GM11168 (cell line): ENCODE results near the gene CACNG7.

ENCODE experiments used
- in situ Hi-C: fragments of 300-500 bp; cut with MboI; formaldehyde crosslinking; loops from one replicate; pipeline ENCODE4 v1.12.0; 2022; ENCODE audit warnings: low sequenced_read_pairs; ENCODE audit not compliant: unreplicated experiment

CACNG7 gene

GRCh38 chr19:53877361-53877766 is 31.7 kb upstream of the CACNG7 start:
- in situ Hi-C loops, result no loop called here

DNA sequence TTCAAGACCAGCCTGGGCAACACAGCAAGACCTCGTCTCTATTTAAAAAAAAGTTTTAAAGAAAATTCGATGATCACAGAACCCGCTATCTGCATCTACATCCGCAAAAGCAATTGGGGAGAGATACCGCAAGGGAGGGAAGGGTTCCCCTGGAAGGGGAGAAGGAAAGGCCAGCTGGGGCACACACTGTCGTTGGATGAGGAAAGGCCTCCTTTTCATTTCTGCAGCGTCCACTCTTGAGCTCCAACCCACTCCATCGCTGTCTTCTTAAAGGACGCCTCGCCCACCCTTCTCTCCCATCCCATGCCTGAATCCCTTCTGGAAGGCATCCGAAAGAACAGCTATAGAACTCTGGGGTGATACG is 30.3 kb upstream of the CACNG7 start:
- in situ Hi-C loops, result no loop called here

DNA sequence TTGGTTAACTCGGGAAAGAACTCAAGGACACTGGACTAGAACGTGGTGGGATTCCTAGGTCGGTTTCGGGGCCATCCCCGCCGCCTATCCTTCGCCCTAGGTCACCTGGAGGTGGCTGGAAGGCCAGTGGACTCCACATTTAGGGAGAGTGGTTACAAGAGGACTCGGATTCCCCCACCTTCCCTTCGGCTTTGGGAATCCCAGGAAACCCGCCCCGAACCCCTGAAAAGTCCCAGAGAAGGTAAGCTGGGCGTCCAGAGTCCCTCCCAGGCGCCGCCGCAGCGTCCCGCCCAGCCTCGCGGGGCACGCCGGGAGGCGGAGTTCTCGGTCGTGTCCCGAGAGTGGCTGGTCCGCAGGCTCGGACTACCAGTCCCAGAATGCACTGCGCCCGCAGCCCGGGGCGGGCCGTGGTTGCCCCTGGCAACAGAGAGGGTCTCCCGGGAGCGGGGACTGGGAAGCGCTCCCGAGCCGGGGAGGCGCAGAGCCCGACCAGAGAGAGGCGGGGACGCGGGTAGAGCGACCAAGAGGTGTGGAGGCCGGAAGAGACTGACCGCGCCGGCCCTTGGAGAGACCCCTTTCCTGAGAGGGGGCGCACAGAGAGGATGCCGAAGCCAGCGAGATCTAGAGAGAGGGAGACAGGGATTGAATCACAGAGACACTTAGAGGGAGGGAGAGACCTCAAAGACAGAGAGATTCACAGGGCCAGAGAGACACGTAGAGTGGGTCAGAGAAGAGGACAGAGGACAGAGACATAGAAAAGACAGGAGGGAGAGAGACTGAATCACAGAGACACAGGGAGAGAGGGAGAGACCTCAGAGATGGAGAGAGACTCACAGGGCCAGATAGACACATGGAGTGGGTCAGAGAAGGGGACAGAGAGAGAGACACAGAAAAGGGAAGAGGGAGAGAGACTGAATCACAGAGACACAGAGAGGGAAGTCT is 29.7 kb upstream of the CACNG7 start:
- in situ Hi-C loops, result no loop called here

DNA sequence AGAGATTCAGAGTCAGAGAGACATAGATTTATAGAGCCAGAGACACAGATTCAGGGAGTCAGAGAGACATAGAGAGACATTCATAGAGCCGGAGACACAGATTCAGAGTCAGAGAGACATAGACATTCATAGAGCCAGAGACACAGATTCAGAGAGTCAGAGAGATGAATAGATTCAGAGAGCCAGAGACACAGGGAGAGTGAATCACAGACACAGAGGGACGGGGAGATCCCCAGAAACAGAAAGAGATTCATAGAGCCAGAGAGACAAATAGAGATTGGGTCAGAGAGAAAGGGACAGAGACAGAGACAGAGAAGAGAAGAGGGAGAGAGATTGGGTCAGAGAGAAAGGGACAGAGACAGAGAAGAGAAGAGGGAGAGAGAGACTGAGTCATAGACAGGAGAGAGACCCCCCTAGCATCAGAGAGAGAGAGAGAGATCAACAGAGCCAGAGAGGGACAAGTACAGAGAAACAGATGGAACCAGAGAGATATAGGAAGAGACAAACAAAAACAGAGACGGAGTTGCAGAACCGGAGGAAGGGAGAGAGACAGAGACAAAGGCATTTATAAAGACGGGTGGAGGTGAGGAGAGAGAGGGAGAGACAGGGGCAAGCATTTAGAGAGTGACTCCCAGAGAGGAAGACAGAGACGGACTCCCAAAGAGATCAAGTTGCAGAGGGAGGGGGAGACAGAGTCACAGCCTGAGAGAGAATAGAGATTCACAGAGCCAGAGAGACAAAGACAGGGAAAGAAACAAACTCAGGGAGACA is 28.2 kb upstream of the CACNG7 start:
- in situ Hi-C loops, result no loop called here

GRCh38 chr19:53881482-53882390 is 27.3 kb upstream of the CACNG7 start, which contains the start of gene PRKCG:
PRKCG (plus strand) TSS chr19:53882197; CDS start chr19:53882495, 298 bp downstream.
- in situ Hi-C loops, result no loop called here

GRCh38 chr19:53882391-53883050 is 26.6 kb upstream of the CACNG7 start:
- in situ Hi-C loops, result no loop called here

- in situ Hi-C loops, result no loop called here
Observed at GRCh38 chr19:53883231-53883661, 25.8 kb upstream of the CACNG7 start.

- in situ Hi-C loops, result no loop called here
Observed at GRCh38 chr19:53883741-53884140, 25.3 kb upstream of the CACNG7 start.

DNA sequence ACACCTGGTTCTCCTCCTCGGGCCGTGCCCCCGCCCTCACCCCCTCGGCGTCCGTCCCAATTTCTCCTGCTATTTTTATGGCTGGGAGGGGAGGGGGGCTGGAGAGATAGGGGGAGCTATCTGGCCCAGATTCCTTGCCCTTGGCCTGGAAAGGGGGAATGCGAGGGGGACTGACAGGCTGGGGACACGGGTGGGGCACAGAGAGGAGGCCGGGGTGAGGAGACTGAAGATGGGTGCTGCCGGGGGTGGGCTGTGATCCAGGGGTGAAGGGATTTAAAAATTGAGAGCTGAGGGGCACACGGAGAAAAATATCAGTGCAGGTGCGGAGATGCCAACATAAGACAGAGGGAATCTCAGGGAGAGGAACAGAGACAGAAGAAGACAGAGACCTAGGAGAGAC is 24.8 kb upstream of the CACNG7 start:
- in situ Hi-C loops, result no loop called here

DNA sequence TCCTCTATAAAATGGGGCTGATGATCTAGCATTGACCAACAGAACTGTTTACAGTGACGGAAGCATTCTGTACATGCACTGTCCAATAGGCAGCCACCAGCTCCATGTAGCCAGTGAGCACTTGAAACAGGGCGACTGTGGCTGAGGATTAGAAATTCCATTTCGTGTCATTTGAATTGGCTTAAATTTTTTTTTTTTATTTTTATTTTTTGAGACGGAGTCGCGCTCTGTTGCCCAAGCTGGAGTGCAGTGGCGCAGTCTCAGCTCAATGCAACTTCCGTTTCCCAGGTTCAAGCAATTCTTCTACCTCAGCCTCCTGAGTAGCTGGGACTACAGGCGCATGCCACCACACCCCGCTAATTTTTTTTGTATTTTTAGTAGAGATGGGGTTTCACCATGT is 24.0 kb upstream of the CACNG7 start:
- in situ Hi-C loops, result no loop called here

- in situ Hi-C loops, result no loop called here
Observed at GRCh38 chr19:53892301-53892980, 16.6 kb upstream of the CACNG7 start.

DNA sequence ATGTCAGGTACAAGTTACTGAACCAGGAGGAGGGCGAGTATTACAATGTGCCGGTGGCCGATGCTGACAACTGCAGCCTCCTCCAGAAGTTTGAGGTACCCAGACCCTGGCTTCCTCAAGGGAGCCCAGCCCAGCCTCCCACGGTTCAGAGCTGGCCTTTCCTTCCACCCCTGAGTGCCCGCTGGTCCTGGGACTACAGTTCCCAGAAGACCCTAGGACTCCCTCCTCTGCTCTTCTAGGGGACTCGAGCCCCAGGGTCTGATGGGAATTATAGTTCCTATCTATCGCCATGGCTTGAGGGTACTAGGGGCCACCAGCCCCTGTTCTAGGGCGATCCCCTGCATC is 16.1 kb upstream of the CACNG7 start:
- in situ Hi-C loops, result no loop called here

DNA sequence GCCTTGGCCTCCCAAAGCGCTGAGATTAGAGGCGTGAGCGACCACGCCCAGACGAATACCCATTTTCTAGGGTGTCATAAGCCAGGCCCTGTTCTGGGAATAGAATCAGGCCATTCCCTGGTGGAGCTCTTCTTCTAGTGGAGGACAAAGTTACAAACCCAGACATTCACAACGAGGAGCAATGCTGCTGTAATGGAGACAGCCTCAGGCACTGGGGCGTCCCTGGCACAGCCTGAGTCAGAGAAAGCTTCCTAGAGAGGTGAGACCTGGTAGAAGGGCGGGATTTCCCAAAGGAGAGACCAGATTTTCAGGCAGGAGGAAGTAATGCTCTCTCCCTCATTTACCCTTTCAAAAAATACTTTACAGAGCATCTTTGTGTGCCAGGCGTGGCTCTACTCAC is 14.4 kb upstream of the CACNG7 start:
- in situ Hi-C loops, result no loop called here

GRCh38 chr19:53896682-53897081 is 12.4 kb upstream of the CACNG7 start:
- in situ Hi-C loops, result no loop called here

DNA sequence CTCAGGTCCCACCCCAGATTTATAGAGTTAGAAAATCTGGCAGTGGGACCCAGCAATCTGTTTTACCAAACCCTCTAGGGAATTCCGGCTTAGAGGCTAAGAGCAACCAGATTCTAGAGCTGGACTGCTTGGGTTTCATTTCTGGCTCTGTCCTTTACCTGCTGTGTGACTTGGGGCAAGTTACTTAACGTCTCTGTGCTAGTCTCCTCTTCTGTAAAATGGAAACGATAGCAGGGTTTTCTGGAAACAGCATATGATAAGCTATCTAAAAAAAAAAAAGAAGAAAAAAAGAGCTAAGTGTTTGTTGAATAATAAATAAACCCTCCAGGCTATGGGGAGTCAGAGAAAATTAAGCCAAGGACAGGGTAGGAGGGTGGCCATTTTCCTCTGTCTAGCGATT is 11.6 kb upstream of the CACNG7 start:
- in situ Hi-C loops, result no loop called here

- in situ Hi-C loops, result no loop called here
Observed at GRCh38 chr19:53898166-53898565, 10.9 kb upstream of the CACNG7 start.

- in situ Hi-C loops, result no loop called here
Observed at GRCh38 chr19:53898636-53899341, 10.3 kb upstream of the CACNG7 start.

GRCh38 chr19:53900191-53900860 is 8.8 kb upstream of the CACNG7 start:
- in situ Hi-C loops, result no loop called here
